NB4 (cell line): Measurements from ENCODE around the gene FGF19.

Experiments used
- CTCF ChIP-seq: IDR thresholded peaks from one replicate; pipeline ENCODE4 v1.5.1; 2012; ENCODE audit warnings: low read depth, low read length
- MAX ChIP-seq: IDR thresholded peaks from 2 replicates; pipeline ENCODE4 v1.6.1; 2011; ENCODE audit warnings: low read depth, low read length
- MYC ChIP-seq: IDR thresholded peaks from 2 replicates; pipeline ENCODE4 v1.6.1; 2011; ENCODE audit warnings: low read depth, low read length
- POLR2A ChIP-seq: IDR thresholded peaks from 2 replicates; pipeline ENCODE4 v1.6.1; 2011; ENCODE audit warnings: mild to moderate bottlenecking; ENCODE audit not compliant: insufficient read length; ENCODE audit errors: extremely low read depth

GRCh38 chr11:69729252-69729651 lies 25.4 kb upstream of the FGF19 start:
- TF ChIP-seq CTCF (no peak), POLR2A (no peak), MAX (no peak), MYC (no peak)
